ENCODE data around the gene C4B.
"Not testable (repeated sequence)": the region's sequence is repeated elsewhere in the genome, so short reads cannot be mapped to it uniquely, and the experiment has no call there.

The C4B gene

GRCh38 chr6:32037598-32038524 lies 23.3 kb downstream of the C4B start, which contains the start of gene CYP21A2:
CYP21A2 (plus strand) TSS chr6:32038415; CDS start chr6:32038423, 8 bp downstream.
- DNase-seq = not testable (repeated sequence)

- not testable (repeated sequence) for DNase-seq
Measured at GRCh38 chr6:32038878-32039277, 24.3 kb downstream of the C4B start.

GRCh38 chr6:32039321-32040274 lies 25.0 kb downstream of the C4B start:
- not testable (repeated sequence) for DNase-seq

GRCh38 chr6:32040299-32041049 lies 25.9 kb downstream of the C4B start:
- DNase-seq = not testable (repeated sequence)

GRCh38 chr6:32041050-32041321 lies 26.4 kb downstream of the C4B start:
- not testable (repeated sequence) for DNase-seq

- not testable (repeated sequence) for DNase-seq
Measured at GRCh38 chr6:32041385-32041784, 26.8 kb downstream of the C4B start.

DNA sequence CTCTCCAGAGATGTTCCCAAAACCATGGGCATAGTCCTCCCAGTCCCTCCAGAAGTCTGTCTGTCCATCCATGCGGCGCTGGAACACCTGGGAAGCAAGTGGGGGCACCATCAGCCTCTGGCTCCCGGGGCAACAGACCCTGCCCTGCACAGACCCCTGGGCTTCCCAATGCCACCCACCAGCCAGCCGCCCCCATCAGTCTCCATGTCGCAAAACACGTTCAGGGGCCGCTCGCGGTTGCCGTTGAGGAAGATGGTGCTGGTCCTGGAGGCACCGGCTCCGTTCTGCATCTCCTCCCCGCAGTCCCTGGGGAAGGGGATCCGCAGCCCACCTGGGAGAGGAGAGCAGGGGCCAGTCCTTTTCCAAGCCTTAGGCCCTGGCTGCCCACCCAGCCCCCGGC lies 27.7 kb downstream of the C4B start:
- not testable (repeated sequence) for DNase-seq

- not testable (repeated sequence) for DNase-seq
Measured at GRCh38 chr6:32043589-32044380, 29.2 kb downstream of the C4B start.

DNA sequence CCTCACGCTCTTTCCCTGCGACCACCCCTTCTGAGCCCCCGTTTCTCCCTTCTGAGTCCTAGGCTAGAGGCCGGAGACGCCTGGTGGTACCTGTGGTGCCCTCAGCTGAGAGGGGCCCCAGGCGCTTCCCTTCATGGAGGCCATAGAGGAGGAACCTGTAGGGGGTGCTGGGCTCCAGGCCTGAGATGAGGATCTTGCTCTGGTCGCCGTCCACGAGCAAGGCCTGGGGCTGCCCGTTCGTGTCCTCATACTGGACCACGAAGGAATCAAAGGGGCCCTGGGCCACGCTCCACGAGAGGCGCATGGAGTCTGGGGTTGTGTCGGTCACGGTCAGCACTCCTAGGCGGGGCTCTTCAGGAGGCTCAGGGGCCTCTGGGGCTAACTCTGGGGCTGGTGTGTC lies 30.3 kb downstream of the C4B start:
- DNase-seq = not testable (repeated sequence)

DNA sequence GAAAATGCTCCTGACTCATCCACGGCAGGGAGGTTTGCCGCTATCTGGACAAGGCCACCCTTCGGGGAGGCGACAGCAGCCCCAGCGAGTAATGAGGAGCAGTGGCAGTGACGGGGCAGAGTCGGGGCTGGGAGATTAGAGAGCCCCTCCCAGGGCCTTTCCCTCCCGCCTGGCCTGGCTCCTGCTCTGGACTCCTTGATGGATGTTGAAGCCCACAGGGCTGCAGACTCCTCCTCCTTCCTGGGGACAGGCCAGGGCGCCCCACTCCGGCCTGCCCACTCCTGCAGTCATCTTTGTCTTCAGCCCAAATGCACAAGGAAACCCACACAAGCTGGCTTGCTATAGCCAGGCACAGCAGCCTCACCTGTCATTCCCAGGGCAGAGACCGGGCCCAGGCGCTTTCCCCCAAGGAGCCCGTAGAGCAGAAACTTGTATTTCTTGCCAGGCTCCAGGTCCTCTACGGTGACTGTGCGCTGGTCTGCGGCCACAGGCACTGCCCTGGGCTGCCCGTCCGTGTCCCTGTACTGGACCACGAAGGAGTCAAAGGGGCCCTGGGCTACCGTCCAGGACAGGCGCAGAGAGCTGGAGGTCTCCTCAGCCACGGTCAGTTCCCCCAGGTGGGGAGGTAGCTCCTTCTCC lies 31.3 kb downstream of the C4B start:
- no peak for DNase-seq

- DNase-seq = no peak
Measured at GRCh38 chr6:32046450-32047083, 32.0 kb downstream of the C4B start.

GRCh38 chr6:32047084-32047478 lies 32.5 kb downstream of the C4B start:
- DNase-seq = no peak

DNA sequence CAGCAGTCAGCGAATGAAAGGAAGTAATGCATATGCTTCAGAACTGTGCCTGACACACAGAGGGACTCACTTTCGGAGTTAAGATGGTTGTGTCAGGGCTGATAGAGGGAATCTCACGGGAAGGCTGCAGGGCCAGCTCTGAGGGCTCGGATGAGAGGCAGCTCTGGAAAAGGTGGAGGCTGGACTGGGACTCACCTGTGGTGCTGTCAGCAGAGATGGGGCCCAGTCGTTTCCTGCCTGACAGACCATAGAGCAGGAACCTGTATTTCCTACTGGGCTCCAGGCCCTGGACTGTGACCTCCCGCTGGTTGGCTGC lies 32.9 kb downstream of the C4B start:
- no peak for DNase-seq

DNA sequence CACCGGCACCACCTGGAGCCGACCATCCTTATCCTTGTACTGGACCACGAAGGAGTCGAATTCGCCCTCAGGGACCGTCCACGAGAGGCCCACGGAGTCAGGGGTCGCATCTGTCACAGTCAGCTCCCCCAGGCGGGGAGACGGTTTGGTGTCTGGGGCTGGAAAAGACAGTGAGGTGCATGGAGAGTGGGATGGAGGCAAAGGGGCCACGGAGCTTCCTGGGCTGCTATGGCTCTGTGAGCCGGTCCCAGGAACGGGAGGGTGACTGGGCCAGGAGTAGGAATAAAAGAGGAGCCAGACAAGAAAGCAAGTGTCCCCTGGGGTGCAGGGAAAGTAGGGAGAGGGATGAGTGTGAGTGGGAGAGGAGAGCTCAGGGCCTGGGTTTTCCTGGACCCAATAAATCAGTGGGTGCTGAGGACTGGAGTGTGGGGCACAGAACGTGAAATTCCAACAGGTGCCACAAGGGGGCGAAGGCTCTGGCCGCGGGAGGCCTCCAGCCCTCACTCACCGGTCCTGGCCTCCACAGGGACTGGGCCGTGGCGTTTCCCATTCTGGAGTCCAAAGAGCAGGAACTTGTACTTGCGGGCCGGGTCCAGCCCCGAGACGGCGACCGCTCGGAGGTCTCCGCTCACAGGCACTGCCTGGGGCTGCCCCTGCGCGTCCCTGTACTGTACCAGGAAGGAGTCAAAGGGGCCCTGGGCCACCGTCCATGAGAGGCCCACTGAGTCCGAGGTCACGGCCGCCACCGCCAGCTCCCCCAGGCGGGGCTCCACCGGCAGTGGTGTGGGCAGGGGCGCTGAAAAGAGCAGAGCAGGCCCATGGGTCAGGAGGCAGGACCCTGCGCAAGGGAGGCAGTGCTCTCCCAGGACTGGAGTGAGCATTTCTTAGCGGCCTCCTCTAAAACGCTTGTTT lies 33.5 kb downstream of the C4B start:
- peak; percentile 3 for DNase-seq

GRCh38 chr6:32049149-32049548 lies 34.6 kb downstream of the C4B start:
- not testable (repeated sequence) for DNase-seq

- not testable (repeated sequence) for DNase-seq
Measured at GRCh38 chr6:32049736-32050135, 35.1 kb downstream of the C4B start.

- no peak for DNase-seq
Measured at GRCh38 chr6:32050562-32050961, 36.0 kb downstream of the C4B start.

- not testable (repeated sequence) for DNase-seq
Measured at GRCh38 chr6:32052626-32053025, 38.0 kb downstream of the C4B start.

- not testable (repeated sequence) for DNase-seq
Measured at GRCh38 chr6:32053314-32053713, 38.7 kb downstream of the C4B start.

DNA sequence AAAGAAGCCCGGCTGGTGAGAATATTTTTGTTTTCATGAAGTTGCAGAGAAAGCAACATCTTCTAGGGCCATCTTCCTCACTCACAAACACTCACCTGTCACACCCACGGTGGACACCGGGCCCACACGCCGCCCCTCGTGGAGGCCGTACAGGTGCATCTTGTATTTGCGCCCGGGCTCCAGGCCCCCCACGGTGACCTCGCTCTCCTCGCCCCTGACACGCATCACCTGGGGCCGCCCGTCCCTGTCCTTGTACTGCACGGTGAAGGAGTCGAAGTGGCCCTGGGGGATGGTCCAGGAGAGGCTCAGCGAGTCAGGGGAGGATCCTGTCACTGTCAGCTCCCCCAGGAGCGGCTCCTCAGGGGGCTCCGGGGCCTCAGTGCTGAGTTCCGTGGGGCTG lies 41.2 kb downstream of the C4B start:
- not testable (repeated sequence) for DNase-seq
